GM21723 (cell line): Measurements from ENCODE around the gene CORO7.

ENCODE experiments used
- ATAC-seq: cut with Tn5 transposase; IDR thresholded peaks from one replicate; pipeline ENCODE4 v1.9.1; 2021; ENCODE audit warnings: mild to moderate bottlenecking, moderate library complexity; ENCODE audit not compliant: unreplicated experiment

CORO7 gene

DNA sequence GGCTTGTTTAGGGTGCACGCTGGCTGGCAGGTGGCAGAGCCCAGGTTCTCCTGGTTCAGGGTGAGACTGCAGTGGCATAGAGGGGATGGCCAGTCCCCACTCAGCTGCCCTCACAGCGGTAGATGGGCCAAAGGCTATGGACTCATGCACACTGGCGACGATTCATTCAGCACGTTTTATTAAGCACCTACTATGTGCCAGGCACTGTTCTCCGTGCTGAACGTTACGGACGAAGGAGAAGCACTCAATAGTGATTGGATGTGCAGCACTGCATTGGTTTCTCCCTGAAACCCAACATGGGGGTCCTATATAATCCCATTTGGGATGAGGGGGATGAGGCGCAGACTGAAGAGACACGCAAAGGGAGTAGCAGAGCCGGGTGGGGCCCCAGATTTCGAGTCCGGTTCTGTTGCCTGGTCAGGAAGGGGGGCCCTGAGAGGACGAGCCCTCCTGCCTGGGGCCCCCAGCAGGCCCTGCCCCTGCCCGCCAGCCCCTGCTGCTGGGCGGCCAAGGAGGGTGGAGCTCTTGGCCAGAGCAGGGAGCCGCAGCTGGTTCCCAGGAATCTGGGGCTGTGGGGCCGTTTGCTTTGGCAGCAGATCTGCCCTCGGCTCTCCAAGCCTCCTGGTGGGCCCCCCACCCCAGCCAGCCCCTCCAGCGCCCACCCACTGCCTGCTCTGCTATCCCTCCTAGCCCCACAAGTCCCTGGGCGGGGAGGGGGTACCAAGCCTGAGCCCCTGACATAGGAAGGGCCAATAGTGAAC lies 91.7 kb downstream of the CORO7 start:
- ATAC-seq = no peak

DNA sequence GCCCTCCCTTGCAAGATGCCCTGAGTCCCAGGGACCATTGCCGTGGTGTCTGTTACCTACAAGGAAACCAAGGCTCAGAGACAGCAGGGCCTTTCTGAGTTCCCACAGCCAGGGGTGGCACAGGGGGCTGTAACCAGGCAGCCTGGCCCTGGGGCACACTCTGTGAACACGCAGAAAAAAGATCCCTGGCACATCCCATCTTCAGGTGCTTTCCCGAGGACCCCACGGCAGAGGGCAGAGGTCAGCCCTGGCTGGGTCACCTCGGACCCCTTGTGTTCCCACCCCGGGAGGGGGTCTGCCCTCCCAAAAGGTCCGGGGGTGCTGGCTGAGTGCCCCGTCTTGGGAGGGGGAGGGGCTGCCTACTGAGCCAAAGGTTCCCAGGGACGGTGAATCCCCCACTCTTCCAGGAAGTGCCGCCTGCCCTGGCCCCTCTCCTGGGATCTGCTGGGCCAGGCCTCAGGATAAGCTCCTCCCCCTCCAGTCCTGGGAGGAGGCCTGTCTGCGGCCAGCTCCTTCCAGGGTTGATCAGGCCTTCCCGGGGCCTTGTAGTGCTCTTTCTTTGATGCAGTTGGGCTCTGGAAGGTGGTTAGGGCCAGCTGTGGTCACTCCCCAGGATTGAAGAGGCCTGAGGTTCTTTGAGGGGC lies 92.4 kb downstream of the CORO7 start:
- ATAC-seq = no peak

DNA sequence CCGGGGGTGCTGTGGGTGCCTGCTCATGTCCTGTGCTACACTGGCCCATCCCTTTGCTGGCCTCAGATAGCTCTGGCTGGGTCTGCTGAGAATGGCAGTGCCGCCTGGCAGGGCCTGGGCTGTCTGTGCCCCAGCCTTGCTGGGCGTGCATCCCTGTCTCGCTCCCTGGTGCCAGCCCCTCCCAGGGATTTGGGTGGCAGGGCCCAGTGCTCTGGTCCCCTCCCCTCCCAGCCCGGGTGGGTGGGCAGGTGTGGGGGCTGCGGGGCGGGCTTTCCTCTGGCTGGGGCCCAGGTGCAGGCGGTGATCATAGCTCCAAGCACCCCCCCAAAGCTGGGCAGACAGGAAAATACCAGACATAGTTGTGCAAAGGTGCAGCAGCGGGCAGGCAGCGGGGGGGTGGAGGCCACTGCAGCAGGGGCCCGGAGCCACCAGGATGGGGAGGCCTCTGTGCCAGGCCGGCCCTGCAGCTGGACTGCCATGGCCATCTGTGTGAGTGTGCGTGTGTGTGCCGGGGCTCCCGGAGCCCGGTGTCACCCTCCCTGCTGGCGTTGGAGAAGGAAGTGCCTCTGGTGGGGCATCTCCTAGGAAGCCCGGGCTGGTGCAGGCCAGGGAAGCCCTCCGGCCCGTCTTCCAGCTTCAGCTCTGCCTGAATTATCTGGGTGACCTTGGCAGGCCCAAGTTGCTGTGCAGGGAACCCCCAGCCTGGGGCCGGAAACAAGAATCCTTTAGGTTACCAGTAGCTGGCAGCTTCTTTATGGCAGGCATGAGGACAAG lies 93.1 kb downstream of the CORO7 start:
- ATAC-seq = no peak

DNA sequence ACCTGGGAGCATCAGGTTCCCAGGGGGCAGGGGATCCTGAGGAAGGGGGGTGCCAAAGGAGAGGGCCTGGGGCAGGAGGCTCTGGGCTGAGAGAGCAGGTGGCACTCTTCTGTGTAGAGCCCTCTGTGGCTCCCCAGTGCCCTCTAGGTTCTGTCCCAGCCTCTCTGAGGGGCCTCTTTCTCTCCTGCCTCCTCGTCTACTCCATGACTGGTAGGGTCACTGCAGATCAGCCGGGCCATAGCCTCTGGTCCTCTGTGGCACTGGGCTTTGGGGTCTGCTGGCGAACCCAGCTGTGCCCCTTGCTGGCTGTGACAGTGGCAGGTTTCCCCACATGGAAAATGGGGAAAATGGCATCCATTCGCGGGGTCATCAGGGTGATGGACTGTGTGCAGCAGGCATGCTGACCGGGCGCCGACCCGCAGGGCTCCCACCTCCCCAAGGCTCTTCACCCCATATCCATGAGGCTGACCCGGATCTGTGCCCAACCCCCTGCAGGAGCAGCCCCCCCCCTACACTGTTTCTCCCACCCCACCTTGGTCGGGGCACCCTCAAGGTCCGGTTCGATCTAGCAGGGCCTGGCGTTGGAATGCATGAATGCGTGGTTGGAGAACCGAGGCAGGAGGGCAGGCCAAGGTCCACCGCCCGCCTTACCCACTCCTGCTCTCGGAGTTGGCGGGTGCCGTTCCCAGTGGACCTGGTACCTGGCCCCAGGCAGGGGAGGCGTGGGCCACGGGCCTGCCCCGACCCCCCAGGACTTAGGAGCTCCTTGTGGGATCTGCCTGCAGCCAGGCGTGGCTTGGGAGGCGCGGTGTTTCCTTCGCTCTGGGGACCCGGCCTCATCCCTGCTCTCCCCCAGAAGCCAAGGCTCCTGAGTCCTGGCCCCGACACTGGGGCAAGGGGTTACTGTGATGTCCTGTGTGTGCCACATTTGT lies 94.0 kb downstream of the CORO7 start:
- no peak for ATAC-seq

DNA sequence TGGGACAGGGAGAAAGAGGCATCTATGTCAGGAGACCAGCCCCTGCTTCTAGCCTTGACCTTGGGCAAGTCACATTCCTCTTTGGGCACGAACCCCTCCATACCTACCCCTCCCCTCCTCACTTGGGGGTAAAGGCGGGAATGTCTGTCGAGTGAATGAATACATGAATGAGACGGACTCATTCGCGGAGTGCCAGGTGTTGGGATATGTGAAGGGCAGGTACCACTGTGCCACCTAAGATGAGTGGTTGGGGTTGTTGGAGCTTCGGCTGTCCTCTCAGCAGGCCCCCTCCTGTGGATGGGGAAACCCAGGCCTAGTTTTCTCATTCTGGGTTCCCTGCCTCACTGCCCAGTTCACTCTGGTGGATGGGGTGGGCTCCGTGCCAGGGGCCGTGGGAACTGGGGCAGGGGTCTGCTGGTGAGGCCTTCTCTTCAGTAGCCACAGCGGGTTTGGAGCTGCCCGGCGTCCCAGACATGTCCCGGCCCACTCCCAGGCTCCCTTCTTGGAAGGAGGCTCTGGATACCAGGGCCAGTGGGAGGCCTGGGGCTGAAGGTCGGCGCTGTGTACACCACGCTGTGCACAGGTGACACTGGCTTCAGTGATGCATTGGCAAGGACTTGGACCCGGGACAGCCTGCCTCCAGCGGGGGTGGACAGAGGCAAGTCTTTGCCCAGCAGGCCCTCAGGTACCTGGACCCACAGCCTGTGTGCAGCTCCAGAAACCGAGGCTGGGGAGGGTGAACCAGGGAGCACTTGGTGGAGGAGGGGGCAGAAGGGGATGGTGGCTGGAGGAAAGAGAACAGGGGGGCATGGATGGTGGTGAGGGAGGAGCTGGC lies 94.9 kb downstream of the CORO7 start:
- no peak for ATAC-seq

DNA sequence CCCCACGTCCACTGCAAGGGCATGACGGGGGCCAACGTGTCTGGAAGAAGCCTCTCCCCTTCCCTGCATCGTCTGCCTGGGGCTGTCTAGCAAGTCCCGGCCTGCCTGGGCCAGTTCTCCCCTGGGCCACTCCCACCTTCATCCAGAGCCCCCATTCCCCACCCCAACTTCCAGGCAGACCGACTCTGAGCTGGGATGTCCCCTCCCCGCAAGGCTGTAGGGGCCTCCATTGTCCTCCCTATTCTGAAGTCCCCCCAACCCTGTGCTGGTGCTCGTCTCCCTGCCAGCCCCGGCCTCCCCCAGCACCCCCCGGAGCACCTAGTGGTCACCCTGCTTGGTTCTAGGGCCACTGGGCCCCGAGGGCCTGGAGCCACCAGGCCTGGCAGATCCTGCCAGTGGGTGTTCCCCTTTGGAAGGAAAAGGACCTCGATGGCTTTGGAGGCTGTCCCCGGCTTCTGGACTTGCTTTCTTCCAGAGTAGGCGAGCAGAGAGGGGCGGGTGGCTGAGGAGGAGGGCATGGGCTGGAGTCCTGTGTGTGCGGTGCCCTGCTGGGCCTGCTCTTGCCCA lies 95.7 kb downstream of the CORO7 start:
- no peak for ATAC-seq

DNA sequence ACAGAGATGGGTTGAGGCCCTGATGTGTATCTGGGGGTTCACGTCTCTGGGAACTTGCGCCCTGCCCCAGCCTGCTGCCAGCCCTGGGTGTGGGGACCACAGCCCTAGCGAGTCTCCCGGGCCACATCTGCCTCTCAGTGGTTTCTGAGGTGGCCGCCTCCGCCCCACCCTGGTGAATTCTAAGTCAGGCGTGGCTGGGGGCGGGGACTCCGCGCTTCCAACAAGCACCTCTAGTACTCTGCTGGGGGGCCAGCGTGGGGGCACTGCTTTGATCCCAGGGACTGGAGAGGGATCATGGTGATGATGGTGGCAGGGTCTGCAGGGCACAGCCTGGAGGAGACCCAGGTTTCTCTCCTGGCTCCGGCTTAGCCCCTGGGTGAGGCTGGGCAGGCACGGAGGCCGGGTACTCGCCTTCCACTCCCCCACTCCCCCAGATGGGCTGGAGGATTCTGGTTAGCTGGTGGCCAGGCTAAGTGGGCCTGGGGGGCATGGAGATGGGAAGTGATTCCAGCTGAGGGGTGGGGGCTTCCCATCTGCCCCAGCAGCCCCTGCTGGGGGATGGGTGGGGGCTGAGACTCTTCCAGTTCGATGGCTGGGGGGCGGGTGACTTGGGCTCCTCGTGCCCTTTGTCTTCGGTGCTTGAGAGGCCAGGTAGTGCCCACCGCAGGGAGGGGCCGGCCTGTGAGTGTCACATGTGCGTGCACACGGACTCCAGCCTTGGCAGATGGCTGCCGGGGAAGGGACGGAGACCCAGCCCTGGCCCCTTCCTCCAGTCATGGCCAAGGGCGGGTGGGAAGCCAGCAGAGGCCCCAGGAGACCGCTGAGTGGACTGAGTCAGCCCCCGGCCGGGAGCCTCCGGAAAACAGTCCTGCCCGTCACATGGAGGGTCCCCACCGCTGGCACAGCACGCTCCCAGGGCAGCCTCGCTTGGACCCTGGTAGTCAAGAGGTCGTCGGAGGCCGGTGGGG lies 96.7 kb downstream of the CORO7 start:
- ATAC-seq = no peak

DNA sequence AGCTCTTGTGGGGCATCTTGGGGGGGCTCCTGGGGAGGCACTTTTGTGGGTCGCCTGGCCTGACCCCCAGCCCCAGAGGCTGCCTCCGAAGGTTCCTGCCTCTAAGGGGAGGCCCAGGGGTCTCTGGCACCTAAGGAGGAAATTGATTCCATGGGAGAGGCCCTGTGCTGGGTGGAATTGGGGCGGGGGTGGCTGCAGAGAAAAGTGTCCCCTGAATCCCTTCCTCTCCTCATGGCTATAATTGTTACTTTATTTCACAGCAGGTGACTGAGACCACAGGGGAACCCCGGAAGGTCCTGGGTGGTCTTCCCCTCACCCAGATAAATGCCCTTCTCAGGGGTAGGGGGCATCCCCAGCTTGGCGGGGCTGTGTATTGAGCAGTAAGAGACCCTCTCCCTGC lies 97.4 kb downstream of the CORO7 start:
- ATAC-seq = no peak

DNA sequence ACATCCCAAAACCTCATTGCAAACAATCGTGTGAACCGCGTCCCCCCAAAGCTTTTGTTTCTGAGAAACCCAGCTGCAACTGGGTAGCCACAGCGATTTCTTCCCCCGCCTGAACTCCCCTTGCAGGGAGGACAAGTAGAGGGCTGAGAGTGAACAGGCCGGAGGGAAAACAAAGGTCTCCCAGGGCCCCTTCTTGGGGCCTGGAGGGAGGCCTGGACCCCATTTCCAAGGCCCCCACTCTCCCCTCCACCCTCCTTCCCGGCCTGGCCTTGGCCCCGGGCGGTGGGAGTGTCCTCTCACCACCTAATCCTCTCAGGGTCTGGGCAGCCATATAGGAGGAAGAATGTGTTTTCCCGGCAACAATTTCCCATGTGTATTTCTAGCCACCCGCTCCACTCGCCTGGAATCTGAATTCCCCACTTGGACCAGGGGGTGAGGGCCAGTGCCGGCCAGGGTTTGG lies 97.9 kb downstream of the CORO7 start:
- ATAC-seq = no peak

DNA sequence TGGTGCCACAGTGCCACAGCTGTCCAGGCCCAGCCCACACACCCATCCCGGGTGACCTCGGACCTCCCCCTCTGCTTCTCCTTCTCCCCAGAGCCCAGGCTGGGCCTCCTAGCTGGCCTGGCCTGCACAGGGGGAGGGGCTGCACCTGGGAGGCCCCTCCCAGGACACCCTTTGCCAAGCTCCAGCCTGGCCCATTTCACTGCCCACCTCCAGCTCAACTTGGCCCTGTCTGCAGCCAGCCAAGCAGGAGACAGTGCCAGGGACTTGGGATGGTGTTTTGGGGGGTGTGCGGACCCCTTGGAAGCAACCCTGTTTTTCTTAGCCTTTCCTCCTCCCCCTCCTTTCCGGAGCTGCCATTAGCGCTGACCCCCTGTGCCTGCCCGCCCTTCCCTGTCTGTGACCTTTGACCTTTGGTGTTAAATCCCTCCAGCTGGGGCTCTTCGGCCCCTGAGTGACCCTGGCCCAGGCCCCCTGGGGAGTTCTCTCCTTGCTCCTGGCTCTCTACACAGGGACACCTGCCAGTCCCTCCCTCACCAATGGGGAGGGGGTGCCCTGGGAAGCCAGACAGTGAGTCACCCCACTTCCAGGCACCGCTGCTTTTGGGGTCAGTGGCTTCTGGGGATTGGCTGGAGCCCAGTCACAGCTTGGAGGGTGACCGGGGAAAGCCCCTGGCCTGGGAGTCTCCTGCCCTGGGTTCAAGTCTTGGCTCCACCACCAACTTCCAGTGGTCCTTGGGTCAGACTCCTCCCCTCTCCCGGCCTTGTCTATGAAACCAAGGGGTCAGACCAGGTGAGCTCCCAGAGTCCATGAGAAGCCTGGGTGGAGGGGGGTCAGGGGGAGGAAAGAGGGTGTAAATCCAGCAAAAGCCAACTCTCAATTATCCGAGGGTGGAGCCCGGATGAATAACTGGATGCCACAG lies 98.6 kb downstream of the CORO7 start:
- no peak for ATAC-seq

DNA sequence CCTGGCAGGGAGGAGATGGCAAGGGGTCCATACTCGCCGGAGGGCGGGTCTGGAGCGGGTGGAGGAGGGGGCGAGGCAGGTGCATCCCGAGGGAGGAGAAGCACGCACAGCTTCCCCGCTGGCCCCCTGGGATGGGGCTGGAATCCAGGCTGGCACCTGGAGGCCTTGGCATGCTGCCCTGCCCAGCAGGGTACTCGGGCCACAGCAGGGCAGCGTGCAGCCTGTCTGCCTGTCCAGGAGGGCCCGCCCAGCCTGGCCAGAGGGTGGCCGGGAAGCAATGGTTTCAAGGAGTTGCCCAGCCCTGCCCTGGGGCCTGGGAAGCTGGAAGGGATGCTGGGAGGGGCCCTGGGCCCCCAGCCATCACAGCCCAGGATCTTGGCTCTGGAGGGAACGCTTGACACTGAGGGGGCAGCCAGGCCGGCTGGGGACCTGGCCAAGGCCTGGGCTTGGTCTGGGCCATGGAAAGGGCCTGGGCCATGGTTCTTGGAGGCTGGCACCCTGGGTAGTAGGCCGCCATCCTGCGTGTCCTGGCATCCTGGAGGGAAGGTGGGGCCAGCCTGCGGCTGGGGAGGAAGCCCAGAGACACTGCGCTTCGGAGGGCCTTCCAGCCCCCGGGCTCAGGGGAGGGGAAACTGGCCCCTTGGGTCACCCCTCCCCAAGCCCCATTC lies 99.4 kb downstream of the CORO7 start:
- no peak for ATAC-seq

DNA sequence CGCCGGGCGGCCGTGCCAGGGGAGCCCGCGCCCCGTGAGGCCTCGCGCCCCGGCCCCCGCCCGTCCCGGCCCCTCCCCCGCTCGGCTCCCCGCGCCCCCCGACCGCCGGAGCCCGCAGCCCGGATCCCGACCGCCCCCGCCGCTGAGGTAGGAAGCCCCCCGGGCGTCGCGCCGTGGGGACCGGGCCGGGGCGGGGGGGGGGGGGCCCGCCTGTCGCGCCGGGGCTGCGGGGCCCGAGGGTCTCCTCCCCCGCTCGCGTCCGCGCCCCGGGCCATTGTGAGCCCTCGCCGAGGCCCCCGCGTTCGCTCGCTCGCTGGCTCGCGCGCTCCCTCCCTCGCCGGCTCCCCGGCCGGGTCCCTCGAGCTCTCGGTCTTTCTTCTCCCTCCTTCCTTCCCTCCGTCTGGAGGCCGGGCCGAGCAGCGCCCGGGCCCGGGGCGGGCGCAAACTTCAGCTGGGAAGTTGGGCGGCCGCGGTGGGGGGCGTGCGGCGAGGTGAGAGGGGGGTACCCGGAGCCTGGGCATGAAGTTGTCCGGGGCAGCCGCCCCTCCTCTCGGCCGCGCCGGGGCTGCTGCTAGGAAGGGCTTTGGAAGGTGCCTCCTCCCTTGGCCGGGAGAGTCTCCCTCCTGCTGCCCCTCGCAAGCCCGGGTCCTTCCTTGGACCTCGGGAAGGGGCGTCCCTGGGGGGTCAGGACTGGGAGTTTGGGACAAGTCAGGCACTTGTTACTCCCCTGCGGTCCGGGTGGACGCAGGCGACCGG lies 100.1 kb downstream of the CORO7 start:
- ATAC-seq = no peak

DNA sequence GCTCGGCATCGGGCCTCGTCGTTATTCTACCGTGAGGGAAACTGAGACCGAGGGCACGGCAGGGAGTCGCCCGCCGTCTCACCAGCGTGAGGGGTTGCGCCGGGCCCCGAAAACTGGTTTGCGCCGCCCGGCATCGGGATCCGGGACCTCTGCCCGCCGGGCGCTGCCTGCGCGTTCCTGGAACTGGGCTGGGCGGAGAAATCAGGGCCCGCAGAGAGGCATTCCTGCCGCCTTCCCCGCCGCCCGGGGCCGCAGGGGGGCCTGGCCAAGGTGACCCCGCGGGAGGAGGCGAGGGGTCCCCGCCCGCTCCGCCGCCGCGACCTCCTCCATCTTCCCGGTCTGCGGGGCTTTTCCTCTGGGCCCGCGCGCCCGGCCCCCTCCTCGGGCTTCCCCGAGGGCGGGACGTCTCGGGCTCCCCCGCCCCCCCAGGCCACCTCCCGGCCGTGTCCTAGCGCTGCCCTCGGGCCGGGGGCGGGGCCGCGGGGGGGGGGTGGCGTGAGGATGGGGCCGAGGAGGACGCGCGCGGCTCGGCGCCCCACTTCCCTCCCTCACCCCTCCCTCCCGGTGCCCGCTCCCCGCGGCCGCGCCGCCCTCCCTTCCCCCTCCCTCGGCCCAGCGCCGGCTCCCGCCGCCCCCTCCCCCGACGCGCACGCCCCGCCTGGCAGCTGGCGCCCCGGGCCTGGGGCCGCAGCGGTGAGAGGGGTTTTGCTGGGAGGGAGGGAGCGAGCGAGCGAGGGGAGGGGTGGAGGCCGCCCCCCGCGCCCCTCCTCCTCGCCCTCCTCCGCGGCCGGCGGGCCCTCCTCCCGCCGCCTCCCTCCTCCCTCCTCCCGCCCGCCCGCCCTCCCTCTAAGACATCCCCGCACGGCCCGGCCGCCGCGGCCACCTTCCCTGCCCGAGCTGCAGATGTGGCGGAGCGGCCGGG lies 100.9 kb downstream of the CORO7 start, which contains the start of gene GLIS2:
TSS of gene GLIS2 (plus strand) at position 882 of the 922 bp plus-strand sequence. CDS start 16,214 bp downstream, outside the sequence.
- ATAC-seq = no peak

DNA sequence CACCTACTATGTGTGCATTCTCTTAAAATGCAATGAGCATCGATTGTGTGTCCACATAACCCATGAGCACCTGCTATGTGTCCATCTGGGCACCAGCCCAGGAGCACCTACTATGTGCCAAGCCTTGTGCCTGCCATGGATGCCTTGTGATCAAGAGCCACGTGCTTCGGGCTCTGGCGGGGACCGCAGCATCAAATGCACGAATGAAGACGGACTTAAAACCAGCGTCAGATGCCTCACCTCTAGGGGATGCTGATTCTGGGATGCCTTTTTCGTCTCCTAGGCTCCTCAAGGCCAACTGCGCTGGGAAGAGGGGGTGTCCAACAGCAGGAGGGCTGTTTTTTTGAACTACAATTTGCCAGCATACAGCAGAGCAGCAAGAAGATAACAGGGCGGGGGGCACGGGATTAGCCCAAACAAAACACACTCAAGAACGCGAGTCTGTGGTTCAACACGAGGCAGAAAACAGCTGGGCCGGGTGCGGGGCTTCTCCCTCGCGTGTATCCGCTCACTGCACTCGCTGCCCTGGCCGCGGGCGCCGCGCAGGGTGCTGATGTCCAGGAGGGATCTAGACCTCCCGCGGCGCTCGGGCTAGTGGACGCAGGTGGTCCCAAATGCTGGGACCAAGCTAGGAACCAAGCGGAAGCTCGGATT lies 101.7 kb downstream of the CORO7 start:
- no peak for ATAC-seq
